PFSK-1 (cell line): ENCODE results near the gene BAHCC1.

Experiments
- FOXP2 ChIP-seq: optimal IDR thresholded peaks from 2 replicates; pipeline ENCODE3; 2011; ENCODE audit warnings: borderline replicate concordance, control low read depth, inconsistent platforms; ENCODE audit not compliant: insufficient read depth; ENCODE audit errors: extremely low read length, extremely low read depth
- POLR2AphosphoS5 ChIP-seq: IDR thresholded peaks from 2 replicates; pipeline ENCODE4 v1.6.1; 2012; ENCODE audit warnings: low read depth, mild to moderate bottlenecking, control low read depth, low read length, moderate library complexity
- SIN3A ChIP-seq: IDR thresholded peaks from 2 replicates; pipeline ENCODE4 v1.6.1; 2012; ENCODE audit warnings: mild to moderate bottlenecking, low read length, moderate library complexity, borderline replicate concordance; ENCODE audit not compliant: insufficient read depth
- TAF1 ChIP-seq: IDR thresholded peaks from 2 replicates; pipeline ENCODE4 v1.6.1; 2012; ENCODE audit warnings: low read length, control low read depth, borderline replicate concordance; ENCODE audit not compliant: insufficient read depth
- TF ChIP-seq, protein P1 (sequence below), 2 experiments: IDR thresholded peaks; 2 replicates each; pipeline versions ENCODE4 v1.6.1 to v1.8.0; 2011 to 2012; ENCODE audit warnings: low read depth in 2 of 2, low read length in 2 of 2, control low read depth in 1 of 2, inconsistent platforms in 1 of 2, mild to moderate bottlenecking in 1 of 2, moderate library complexity in 1 of 2; ENCODE audit not compliant: insufficient read depth in 1 of 2

The BAHCC1 gene

DNA sequence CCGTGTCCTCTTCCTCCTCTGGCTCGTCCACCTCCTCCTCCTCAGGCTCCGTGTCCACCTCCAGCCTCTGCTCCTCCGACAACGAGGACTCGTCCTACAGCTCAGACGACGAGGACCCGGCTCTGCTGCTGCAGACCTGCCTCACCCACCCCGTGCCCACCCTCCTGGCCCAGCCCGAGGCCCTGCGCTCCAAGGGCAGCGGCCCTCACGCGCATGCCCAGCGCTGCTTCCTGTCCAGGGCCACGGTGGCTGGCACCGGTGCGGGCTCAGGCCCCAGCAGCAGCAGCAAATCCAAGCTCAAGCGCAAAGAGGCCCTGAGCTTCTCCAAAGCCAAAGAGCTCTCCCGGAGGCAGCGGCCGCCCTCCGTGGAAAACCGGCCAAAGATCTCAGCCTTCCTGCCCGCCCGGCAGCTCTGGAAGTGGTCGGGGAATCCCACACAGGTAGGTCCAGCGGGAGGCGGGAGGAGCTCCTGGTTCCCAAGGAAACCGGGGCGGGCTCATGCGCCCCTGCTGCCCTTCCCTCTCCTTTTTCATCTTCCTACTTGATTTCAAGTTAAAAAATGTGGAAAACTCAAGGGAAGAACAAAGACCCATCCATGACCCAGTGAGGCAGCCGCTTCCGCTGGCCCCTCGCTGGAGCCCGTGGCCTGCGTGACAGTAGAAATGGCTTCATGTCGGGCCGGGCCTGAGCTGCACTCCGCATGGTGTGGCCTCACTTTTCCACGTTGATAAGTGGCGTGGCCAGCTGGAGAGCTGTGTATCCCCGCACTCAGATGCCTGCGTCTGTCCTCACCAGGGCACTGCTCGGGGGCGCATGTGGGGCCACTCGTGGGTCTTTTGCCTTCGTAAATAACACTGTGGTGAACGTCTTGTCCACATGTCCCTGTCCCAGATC lies 66.6 kb downstream of the BAHCC1 start:
- TF ChIP-seq POLR2AphosphoS5, result no peak
- no peak for TF ChIP-seq FOXP2
- TF ChIP-seq SIN3A, result no peak
- TF ChIP-seq, protein P1, sequence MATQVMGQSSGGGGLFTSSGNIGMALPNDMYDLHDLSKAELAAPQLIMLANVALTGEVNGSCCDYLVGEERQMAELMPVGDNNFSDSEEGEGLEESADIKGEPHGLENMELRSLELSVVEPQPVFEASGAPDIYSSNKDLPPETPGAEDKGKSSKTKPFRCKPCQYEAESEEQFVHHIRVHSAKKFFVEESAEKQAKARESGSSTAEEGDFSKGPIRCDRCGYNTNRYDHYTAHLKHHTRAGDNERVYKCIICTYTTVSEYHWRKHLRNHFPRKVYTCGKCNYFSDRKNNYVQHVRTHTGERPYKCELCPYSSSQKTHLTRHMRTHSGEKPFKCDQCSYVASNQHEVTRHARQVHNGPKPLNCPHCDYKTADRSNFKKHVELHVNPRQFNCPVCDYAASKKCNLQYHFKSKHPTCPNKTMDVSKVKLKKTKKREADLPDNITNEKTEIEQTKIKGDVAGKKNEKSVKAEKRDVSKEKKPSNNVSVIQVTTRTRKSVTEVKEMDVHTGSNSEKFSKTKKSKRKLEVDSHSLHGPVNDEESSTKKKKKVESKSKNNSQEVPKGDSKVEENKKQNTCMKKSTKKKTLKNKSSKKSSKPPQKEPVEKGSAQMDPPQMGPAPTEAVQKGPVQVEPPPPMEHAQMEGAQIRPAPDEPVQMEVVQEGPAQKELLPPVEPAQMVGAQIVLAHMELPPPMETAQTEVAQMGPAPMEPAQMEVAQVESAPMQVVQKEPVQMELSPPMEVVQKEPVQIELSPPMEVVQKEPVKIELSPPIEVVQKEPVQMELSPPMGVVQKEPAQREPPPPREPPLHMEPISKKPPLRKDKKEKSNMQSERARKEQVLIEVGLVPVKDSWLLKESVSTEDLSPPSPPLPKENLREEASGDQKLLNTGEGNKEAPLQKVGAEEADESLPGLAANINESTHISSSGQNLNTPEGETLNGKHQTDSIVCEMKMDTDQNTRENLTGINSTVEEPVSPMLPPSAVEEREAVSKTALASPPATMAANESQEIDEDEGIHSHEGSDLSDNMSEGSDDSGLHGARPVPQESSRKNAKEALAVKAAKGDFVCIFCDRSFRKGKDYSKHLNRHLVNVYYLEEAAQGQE (IDR thresholded peaks at IDR 0.05; ENCODE audit: insufficient read depth in 1 of 2, low read depth in 2 of 2, low read length in 2 of 2), result no peak
- TF ChIP-seq TAF1, result no peak

DNA sequence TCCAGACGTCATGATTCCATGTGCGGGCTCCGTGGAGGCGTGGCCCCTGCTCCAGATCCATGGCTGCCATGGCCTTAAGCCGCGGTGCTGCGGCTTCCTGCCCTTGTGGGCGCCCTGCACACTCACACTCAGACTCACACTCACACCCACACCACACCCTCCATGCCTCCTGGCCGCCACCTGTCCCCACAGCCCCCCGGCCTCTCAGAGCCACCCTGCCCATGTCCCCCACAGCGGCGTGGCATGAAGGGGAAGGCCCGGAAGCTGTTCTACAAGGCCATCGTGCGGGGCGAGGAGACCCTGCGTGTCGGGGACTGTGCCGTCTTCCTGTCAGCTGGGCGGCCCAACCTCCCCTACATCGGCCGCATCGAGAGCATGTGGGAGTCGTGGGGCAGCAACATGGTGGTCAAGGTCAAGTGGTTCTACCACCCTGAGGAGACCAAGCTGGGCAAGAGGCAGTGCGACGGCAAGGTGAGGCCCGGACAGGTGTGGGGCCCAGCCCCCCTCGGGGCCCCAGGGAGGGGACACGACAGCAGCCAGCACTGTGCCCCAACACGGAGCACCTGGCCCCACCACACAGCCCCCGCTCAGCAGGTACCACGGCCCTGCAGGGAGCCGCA lies 67.4 kb downstream of the BAHCC1 start:
- TF ChIP-seq POLR2AphosphoS5 (no peak), FOXP2 (no peak), TAF1 (no peak), SIN3A (no peak)

DNA sequence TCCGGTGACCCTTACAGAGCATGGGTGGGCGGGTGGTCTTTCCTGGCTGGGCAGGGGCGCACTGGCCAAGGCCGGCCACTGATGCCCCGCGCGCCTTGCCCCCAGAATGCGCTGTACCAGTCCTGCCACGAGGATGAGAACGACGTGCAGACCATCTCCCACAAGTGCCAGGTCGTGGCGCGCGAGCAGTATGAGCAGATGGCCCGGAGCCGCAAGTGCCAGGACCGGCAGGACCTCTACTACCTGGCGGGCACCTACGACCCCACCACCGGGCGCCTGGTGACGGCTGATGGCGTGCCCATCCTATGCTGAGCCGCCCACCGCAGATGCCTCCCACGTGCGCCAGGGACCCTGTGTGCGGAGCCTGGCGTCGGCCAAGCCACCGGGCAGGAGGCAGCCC lies 68.2 kb downstream of the BAHCC1 start:
- TF ChIP-seq FOXP2 (no peak), SIN3A (no peak), TAF1 (no peak), POLR2AphosphoS5 (no peak)
- TF ChIP-seq, protein P1 (IDR thresholded peaks at IDR 0.05; ENCODE audit: insufficient read depth in 1 of 2, low read depth in 2 of 2, low read length in 2 of 2), result no peak

DNA sequence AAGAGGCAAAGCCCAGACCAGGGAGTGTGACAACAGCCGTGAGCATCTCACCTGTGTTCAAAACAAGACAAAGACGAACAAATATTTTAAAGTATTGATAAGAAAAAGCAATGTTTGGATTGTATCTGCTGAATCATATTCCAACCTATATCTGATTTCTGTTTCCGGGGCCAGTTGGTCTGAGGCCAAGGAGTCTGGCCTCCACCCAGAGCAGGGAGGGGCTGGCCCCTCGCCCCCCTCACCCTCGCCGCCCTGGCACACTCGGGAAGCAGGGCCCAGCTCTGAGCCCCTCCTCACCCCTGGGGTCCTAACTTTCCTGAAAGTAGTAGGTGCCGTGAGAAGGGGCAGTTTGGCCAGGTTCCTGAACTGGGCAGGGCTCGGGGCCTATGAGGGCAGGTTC lies 69.3 kb downstream of the BAHCC1 start:
- TF ChIP-seq, protein P1 (IDR thresholded peaks at IDR 0.05; ENCODE audit: insufficient read depth in 1 of 2, low read depth in 2 of 2, low read length in 2 of 2), result no peak
- TF ChIP-seq TAF1, result no peak
- TF ChIP-seq FOXP2, result no peak
- TF ChIP-seq POLR2AphosphoS5, result no peak
- no peak for TF ChIP-seq SIN3A

DNA sequence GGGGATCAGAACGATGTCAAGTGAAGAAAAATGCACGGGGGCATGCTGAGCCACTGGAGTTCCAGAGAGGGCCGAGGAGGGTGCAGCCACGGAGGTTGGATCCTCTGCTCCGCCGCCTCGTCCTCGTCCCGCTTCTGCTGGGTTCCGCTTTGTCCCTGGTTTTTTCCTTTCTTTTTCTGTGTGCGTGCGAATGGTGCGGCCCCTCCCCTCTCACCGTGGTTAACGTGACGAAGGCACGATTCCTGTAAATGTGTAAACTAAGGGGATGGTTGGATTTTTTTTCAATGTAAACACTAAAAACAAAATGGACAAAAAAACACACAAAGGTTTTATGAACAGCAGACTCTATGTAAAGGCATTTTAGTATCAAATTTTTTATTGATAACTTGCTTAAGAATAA lies 70.7 kb downstream of the BAHCC1 start:
- no peak for TF ChIP-seq TAF1
- no peak for TF ChIP-seq SIN3A
- TF ChIP-seq POLR2AphosphoS5, result no peak
- TF ChIP-seq FOXP2, result no peak
- TF ChIP-seq, protein P1 (IDR thresholded peaks at IDR 0.05; ENCODE audit: insufficient read depth in 1 of 2, low read depth in 2 of 2, low read length in 2 of 2), result no peak
